A172 (cell line): ENCODE results near the gene ZNF335. TPM values are rescaled to one million over a fixed set of nuclear protein-coding genes. Genes with fewer than 3 reads are reported as not detected.
"Not testable (repeated sequence)": the region's sequence is repeated elsewhere in the genome, so short reads cannot be mapped to it uniquely, and the experiment has no call there.

Experiments
- DNase-seq: peaks from one replicate; pipeline ENCODE4 v3.0.0-alpha.2; 2015; ENCODE audit warnings: low spot score
- total RNA-seq: library from RNA; depleted of rRNA; stranded (reverse); fragments of >200 nt; shearing (Covaris generic); gene quantifications from 2 replicates; pipeline ENCODE4 v1.2.3, GENCODE V29; 2014; rRNA removed

Gene ZNF335
- total RNA-seq, 1 experiment from 2014 or later: 11.3 TPM

- DNase-seq: no peak
Observed at GRCh38 chr20:45911486-45912343, 60.3 kb downstream of the ZNF335 start, which contains the start of gene PLTP. PLTP (minus strand) TSS chr20:45912155; CDS start chr20:45911452, 703 bp downstream.

- DNase-seq: peak; percentile 98
Observed at GRCh38 chr20:45910670-45911485, 61.1 kb downstream of the ZNF335 start.

- no peak for DNase-seq
Observed at GRCh38 chr20:45909817-45910669, 62.0 kb downstream of the ZNF335 start.

- no peak for DNase-seq
Observed at GRCh38 chr20:45909336-45909808, 62.6 kb downstream of the ZNF335 start.

GRCh38 chr20:45908084-45908483, 63.9 kb downstream of the ZNF335 start:
- no peak for DNase-seq

GRCh38 chr20:45907219-45907948, 64.6 kb downstream of the ZNF335 start:
- DNase-seq: no peak

- DNase-seq: peak; percentile 93
Observed at GRCh38 chr20:45905505-45906079, 66.4 kb downstream of the ZNF335 start.

- no peak for DNase-seq
Observed at GRCh38 chr20:45904583-45905504, 67.2 kb downstream of the ZNF335 start.

- DNase-seq: no peak
Observed at GRCh38 chr20:45902199-45902701, 69.8 kb downstream of the ZNF335 start.

GRCh38 chr20:45901332-45901731, 70.7 kb downstream of the ZNF335 start:
- DNase-seq: not testable (repeated sequence)

GRCh38 chr20:45899046-45899835, 72.8 kb downstream of the ZNF335 start:
- no peak for DNase-seq

Other genes starting within 250 kb of the ZNF335 start
- gene SPINT4, start 249.9 kb downstream of the ZNF335 start, total RNA-seq: not detected in 2 replicates
- 3.0 TPM in 1 of 2 replicates, not detected in the other for gene WFDC3, start 180.3 kb downstream of the ZNF335 start, total RNA-seq
- 43.9 and 59.9 TPM in 2 replicates for gene DNTTIP1, start 180.2 kb downstream of the ZNF335 start, total RNA-seq
- gene UBE2C, start 159.6 kb downstream of the ZNF335 start, total RNA-seq: 206 and 210 TPM in 2 replicates
- gene TNNC2, start 144.9 kb downstream of the ZNF335 start, total RNA-seq: not detected in 2 replicates
- gene SNX21, start 138.4 kb downstream of the ZNF335 start, total RNA-seq: 50.0 and 59.2 TPM in 2 replicates
- gene ACOT8, start 114.8 kb downstream of the ZNF335 start, total RNA-seq: 60.9 and 71.1 TPM in 2 replicates
- gene ZSWIM3, start 114.6 kb downstream of the ZNF335 start, total RNA-seq: 4.2 and 4.8 TPM in 2 replicates
- gene ZSWIM1, start 91.0 kb downstream of the ZNF335 start, total RNA-seq: 7.7 and 10.0 TPM in 2 replicates
- gene SPATA25, start 84.6 kb downstream of the ZNF335 start, total RNA-seq: 0.21 TPM in 1 of 2 replicates, not detected in the other
- 2.5 and 3.1 TPM in 2 replicates for gene NEURL2, start 81.0 kb downstream of the ZNF335 start, total RNA-seq
- 114 and 142 TPM in 2 replicates for gene CTSA, start 80.9 kb downstream of the ZNF335 start, total RNA-seq
- 2.1 and 3.9 TPM in 2 replicates for gene PLTP, start 60.0 kb downstream of the ZNF335 start, total RNA-seq
- 7.0 and 9.3 TPM in 2 replicates for gene PCIF1, start 37.5 kb downstream of the ZNF335 start, total RNA-seq
- gene MMP9, start 36.7 kb upstream of the ZNF335 start, total RNA-seq: 0.26 and 0.71 TPM in 2 replicates
- 0.90 and 3.4 TPM in 2 replicates for gene SLC12A5, start 57.0 kb upstream of the ZNF335 start, total RNA-seq
- gene NCOA5, start 117.8 kb upstream of the ZNF335 start, total RNA-seq: 31.2 and 40.3 TPM in 2 replicates
- gene CD40, start 146.1 kb upstream of the ZNF335 start, total RNA-seq: not detected in 2 replicates